T-helper 2 cell treated with Interferon-gamma antibody and Interleukin-4, amounts not matched to agents 5 μg/mL and 100 μg/mL, for 36 hours (primary cell): Measurements from ENCODE around the gene MYO3B.
"Not testable (repeated sequence)": the region's sequence is repeated elsewhere in the genome, so short reads cannot be mapped to it uniquely, and the experiment has no call there.

Experiments used
- DNase-seq: peaks from one replicate; pipeline ENCODE4 v3.0.0; 2021; ENCODE audit warnings: low spot score
- H3K27ac Mint-ChIP-seq: one replicate; pipeline ENCODE4 v1.8.0; 2021; ENCODE audit warnings: mild to moderate bottlenecking, mixed read lengths
- H3K27me3 Mint-ChIP-seq: one replicate; pipeline ENCODE4 v1.8.0; 2021; ENCODE audit warnings: low read depth, mixed read lengths
- H3K36me3 Mint-ChIP-seq: one replicate; pipeline ENCODE4 v1.8.0; 2021; ENCODE audit warnings: low read depth, mixed read lengths
- H3K4me1 Mint-ChIP-seq: one replicate; pipeline ENCODE4 v1.8.0; 2021; ENCODE audit warnings: low read depth, mixed read lengths
- H3K4me3 Mint-ChIP-seq: one replicate; pipeline ENCODE4 v1.8.0; 2022; ENCODE audit warnings: mild to moderate bottlenecking, moderate library complexity, mixed read lengths
- H3K9me3 Mint-ChIP-seq: one replicate; pipeline ENCODE4 v1.8.0; 2021; ENCODE audit warnings: mixed read lengths

The MYO3B gene

GRCh38 chr2:170336408-170336807 is 158.5 kb downstream of the MYO3B start:
- H3K4me3 Mint-ChIP-seq = no peak overlapping the region
- no peak overlapping the region for H3K27ac Mint-ChIP-seq
- peaks cover 4% of the 10 kb centered on the region for H3K9me3 Mint-ChIP-seq
- peaks cover 28% of the 10 kb centered on the region for H3K4me1 Mint-ChIP-seq
- H3K36me3 Mint-ChIP-seq = no peaks in the 10 kb centered on the region
- H3K27me3 Mint-ChIP-seq = peaks cover 4% of the 10 kb centered on the region
- DNase-seq = no peak

GRCh38 chr2:170336916-170337315 is 159.0 kb downstream of the MYO3B start:
- H3K4me3 Mint-ChIP-seq = no peak overlapping the region
- H3K27ac Mint-ChIP-seq = no peak overlapping the region
- H3K9me3 Mint-ChIP-seq = peaks cover 2% of the 10 kb centered on the region
- DNase-seq = no peak
- H3K27me3 Mint-ChIP-seq = peaks cover 4% of the 10 kb centered on the region
- peaks cover 33% of the 10 kb centered on the region for H3K4me1 Mint-ChIP-seq
- H3K36me3 Mint-ChIP-seq = no peaks in the 10 kb centered on the region

GRCh38 chr2:170339322-170339721 is 161.4 kb downstream of the MYO3B start:
- H3K4me1 Mint-ChIP-seq = peaks cover 41% of the 10 kb centered on the region
- DNase-seq = no peak
- H3K36me3 Mint-ChIP-seq = no peaks in the 10 kb centered on the region
- no peaks in the 10 kb centered on the region for H3K9me3 Mint-ChIP-seq
- peaks cover 1% of the 10 kb centered on the region for H3K27me3 Mint-ChIP-seq
- no peak overlapping the region for H3K27ac Mint-ChIP-seq
- no peak overlapping the region for H3K4me3 Mint-ChIP-seq

- Mint-ChIP-seq H3K4me3 (no peak overlapping the region), H3K27ac (peak overlapping the region; percentile 53), H3K27me3 (peaks cover 1% of the 10 kb centered on the region), H3K4me1 (peaks cover 43% of the 10 kb centered on the region), H3K36me3 (no peaks in the 10 kb centered on the region), H3K9me3 (no peaks in the 10 kb centered on the region)
- no peak for DNase-seq
These were observed 162.1 kb downstream of the MYO3B start for GRCh38 chr2:170339750-170340692.

- Mint-ChIP-seq H3K36me3 (no peaks in the 10 kb centered on the region), H3K4me1 (peaks cover 43% of the 10 kb centered on the region), H3K9me3 (no peaks in the 10 kb centered on the region), H3K27ac (peak overlapping the region; percentile 53), H3K27me3 (no peaks in the 10 kb centered on the region), H3K4me3 (peak overlapping the region; percentile 20)
- peak; percentile 65 for DNase-seq
These were observed 162.7 kb downstream of the MYO3B start for GRCh38 chr2:170340693-170341068.

GRCh38 chr2:170341684-170342623 is 164.0 kb downstream of the MYO3B start:
- no peaks in the 10 kb centered on the region for H3K9me3 Mint-ChIP-seq
- peaks cover 35% of the 10 kb centered on the region for H3K4me1 Mint-ChIP-seq
- DNase-seq = no peak
- H3K27ac Mint-ChIP-seq = peak overlapping the region; percentile 76
- no peaks in the 10 kb centered on the region for H3K27me3 Mint-ChIP-seq
- H3K4me3 Mint-ChIP-seq = peak overlapping the region; percentile 10
- H3K36me3 Mint-ChIP-seq = no peaks in the 10 kb centered on the region

GRCh38 chr2:170344663-170345346 is 166.9 kb downstream of the MYO3B start:
- no peak overlapping the region for H3K27ac Mint-ChIP-seq
- DNase-seq = no peak
- no peaks in the 10 kb centered on the region for H3K27me3 Mint-ChIP-seq
- H3K4me1 Mint-ChIP-seq = peaks cover 42% of the 10 kb centered on the region
- H3K4me3 Mint-ChIP-seq = no peak overlapping the region
- H3K36me3 Mint-ChIP-seq = no peaks in the 10 kb centered on the region
- H3K9me3 Mint-ChIP-seq = no peaks in the 10 kb centered on the region

GRCh38 chr2:170345607-170346006 is 167.7 kb downstream of the MYO3B start:
- Mint-ChIP-seq H3K36me3 (no peaks in the 10 kb centered on the region), H3K4me3 (no peak overlapping the region), H3K4me1 (peaks cover 40% of the 10 kb centered on the region), H3K27me3 (no peaks in the 10 kb centered on the region), H3K27ac (no peak overlapping the region), H3K9me3 (no peaks in the 10 kb centered on the region)
- no peak for DNase-seq

GRCh38 chr2:170349269-170349668 is 171.3 kb downstream of the MYO3B start:
- not testable (repeated sequence) for H3K27me3 Mint-ChIP-seq, DNase-seq, H3K4me3 Mint-ChIP-seq, H3K27ac Mint-ChIP-seq, H3K36me3 Mint-ChIP-seq, H3K9me3 Mint-ChIP-seq
- H3K4me1 Mint-ChIP-seq = peaks cover 31% of the 10 kb centered on the region

GRCh38 chr2:170350929-170351826 is 173.2 kb downstream of the MYO3B start:
- H3K9me3 Mint-ChIP-seq = no peaks in the 10 kb centered on the region

GRCh38 chr2:170353723-170354122 is 175.8 kb downstream of the MYO3B start:
- H3K36me3 Mint-ChIP-seq = no peaks in the 10 kb centered on the region
- no peak overlapping the region for H3K27ac Mint-ChIP-seq
- H3K9me3 Mint-ChIP-seq = no peaks in the 10 kb centered on the region
- peaks cover 40% of the 10 kb centered on the region for H3K4me1 Mint-ChIP-seq
- DNase-seq = no peak
- no peaks in the 10 kb centered on the region for H3K27me3 Mint-ChIP-seq
- H3K4me3 Mint-ChIP-seq = no peak overlapping the region

More at GRCh38 chr2:170350929-170351826, 173.2 kb downstream of the MYO3B start:
- Mint-ChIP-seq H3K27ac (no peak overlapping the region), H3K27me3 (no peaks in the 10 kb centered on the region), H3K36me3 (no peaks in the 10 kb centered on the region), H3K4me1 (peaks cover 44% of the 10 kb centered on the region), H3K4me3 (no peak overlapping the region)
- DNase-seq = no peak

GRCh38 chr2:170354388-170354787 is 176.4 kb downstream of the MYO3B start:
- DNase-seq = no peak
- Mint-ChIP-seq H3K9me3 (no peaks in the 10 kb centered on the region), H3K27ac (peak overlapping the region; percentile 16), H3K4me1 (peaks cover 37% of the 10 kb centered on the region), H3K4me3 (peak overlapping the region; percentile 48), H3K27me3 (no peaks in the 10 kb centered on the region), H3K36me3 (no peaks in the 10 kb centered on the region)
